ENCODE measurements around the gene PARVA.

DNA sequence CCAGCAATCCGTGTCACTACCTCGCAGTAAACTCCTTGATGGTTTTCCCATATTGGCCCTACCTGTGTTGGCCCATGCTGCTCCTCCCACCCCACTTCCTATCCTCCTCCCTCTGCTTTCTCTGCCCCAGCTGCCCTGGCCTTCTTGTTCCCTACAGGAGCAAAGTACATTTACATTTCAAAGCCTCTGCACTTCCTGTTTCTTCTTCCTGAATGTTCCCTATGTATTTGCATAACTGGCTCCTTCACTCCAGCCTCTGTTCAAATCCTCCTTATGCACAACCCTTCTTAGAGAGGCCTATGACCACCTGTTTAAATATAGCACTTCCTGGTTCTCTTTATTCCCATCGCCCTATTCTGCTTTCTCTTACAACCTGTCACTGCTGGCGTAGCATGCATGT, 62.2 kb downstream of the PARVA start:
- TF ChIP-seq, protein P1, sequence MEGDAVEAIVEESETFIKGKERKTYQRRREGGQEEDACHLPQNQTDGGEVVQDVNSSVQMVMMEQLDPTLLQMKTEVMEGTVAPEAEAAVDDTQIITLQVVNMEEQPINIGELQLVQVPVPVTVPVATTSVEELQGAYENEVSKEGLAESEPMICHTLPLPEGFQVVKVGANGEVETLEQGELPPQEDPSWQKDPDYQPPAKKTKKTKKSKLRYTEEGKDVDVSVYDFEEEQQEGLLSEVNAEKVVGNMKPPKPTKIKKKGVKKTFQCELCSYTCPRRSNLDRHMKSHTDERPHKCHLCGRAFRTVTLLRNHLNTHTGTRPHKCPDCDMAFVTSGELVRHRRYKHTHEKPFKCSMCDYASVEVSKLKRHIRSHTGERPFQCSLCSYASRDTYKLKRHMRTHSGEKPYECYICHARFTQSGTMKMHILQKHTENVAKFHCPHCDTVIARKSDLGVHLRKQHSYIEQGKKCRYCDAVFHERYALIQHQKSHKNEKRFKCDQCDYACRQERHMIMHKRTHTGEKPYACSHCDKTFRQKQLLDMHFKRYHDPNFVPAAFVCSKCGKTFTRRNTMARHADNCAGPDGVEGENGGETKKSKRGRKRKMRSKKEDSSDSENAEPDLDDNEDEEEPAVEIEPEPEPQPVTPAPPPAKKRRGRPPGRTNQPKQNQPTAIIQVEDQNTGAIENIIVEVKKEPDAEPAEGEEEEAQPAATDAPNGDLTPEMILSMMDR (IDR thresholded peaks at IDR 0.05) = no peak
- TF ChIP-seq POLR2A (IDR thresholded peaks at IDR 0.05) = no peak

Data from body of pancreas (tissue), 4 donors.